Testis (tissue), 3 donors: Measurements from ENCODE around the gene NR3C1. TPM values are rescaled to one million over a fixed set of nuclear protein-coding genes. Genes with fewer than 3 reads are reported as not detected.

Experiments used
- DNase-seq: peaks from one replicate; pipeline ENCODE4 v3.0.0-alpha.2; 2019
- H3K27ac ChIP-seq, 2 donors: fragments of 200-600 bp; sonication (generic); one replicate each; pipeline ENCODE4 v1.5.1; 2019
- H3K27me3 ChIP-seq: fragments of 200-600 bp; sonication (generic); one replicate; pipeline ENCODE4 v1.5.1; 2019
- H3K36me3 ChIP-seq: fragments of 200-600 bp; sonication (generic); one replicate; pipeline ENCODE4 v1.5.1; 2017; ENCODE audit warnings: low read depth; ENCODE audit errors: missing control alignments
- H3K4me1 ChIP-seq: fragments of 200-600 bp; sonication (generic); one replicate; pipeline ENCODE4 v1.5.1; 2019
- H3K4me3 ChIP-seq, 2 donors: fragments of 200-600 bp; sonication (generic); one replicate each; pipeline ENCODE4 v1.5.1; 2017 to 2019
- H3K9me3 ChIP-seq: fragments of 200-600 bp; sonication (generic); one replicate; pipeline ENCODE4 v1.5.1; 2017
- POLR2A ChIP-seq: fragments of 450-650 bp; IDR thresholded peaks from one replicate; pipeline ENCODE4 v1.6.1; 2017; ENCODE audit warnings: antibody characterized with exemption, mild to moderate bottlenecking, moderate library complexity
- WGBS, 2 donors: methylation state at CpG; one replicate each; pipeline ENCODE4 v1.1.5; 2018; 5-methylcytosine and 5-hydroxymethylcytosine counted together
- intact Hi-C: fragments of 100-400 bp; cut with DNase I; formaldehyde crosslinking; loops from one replicate; pipeline ENCODE4 v1.15.1; 2023; ENCODE audit warnings: low total_unique reads
- polyA plus RNA-seq: library from polyadenylated mRNA; stranded (reverse); fragments of 350-450 nt; fragmentation: Illumina TruSeq; extraction: RNeasy Lipid Tissue Mini Kit (QIAGEN cat#74804); gene quantifications from one replicate; pipeline ENCODE4 v1.2.3, GENCODE V29; 2014; ENCODE audit warnings: low read depth, low replicate concordance; ENCODE audit not compliant: insufficient read depth
- total RNA-seq, 2 donors: library from RNA; depleted of rRNA; stranded (reverse); fragments of >200 nt; gene quantifications; one replicate each; pipeline ENCODE4 v1.2.3, GENCODE V29; 2016
- TF ChIP-seq, protein P1 (sequence below), 3 experiments: fragments of 450-650 bp in 2 of 3; fragments of 200-600 bp in 1 of 3; sonication (generic) in 1 of 3; IDR thresholded peaks; one replicate each; pipeline ENCODE4 v1.5.1; 2016 to 2019; ENCODE audit warnings: antibody characterized with exemption in 3 of 3, mild to moderate bottlenecking in 2 of 3, moderate library complexity in 1 of 3

NR3C1 gene
- total and polyA plus RNA-seq, 3 donors from 2014 or later = 33.2 to 37.7 (median 34.3) TPM

- H3K27ac ChIP-seq = no peak overlapping the region
- WGBS, 2 donors = 57 to 68% methylated on average over 1 of the region's 1 CpG
- no peaks in the 10 kb centered on the region for H3K4me1 ChIP-seq
- intact Hi-C loops = no loop called here
- no peaks in the 10 kb centered on the region for H3K27me3 ChIP-seq
- H3K36me3 ChIP-seq = no peaks in the 10 kb centered on the region
- no peaks in the 10 kb centered on the region for H3K9me3 ChIP-seq
- TF ChIP-seq, protein P1, sequence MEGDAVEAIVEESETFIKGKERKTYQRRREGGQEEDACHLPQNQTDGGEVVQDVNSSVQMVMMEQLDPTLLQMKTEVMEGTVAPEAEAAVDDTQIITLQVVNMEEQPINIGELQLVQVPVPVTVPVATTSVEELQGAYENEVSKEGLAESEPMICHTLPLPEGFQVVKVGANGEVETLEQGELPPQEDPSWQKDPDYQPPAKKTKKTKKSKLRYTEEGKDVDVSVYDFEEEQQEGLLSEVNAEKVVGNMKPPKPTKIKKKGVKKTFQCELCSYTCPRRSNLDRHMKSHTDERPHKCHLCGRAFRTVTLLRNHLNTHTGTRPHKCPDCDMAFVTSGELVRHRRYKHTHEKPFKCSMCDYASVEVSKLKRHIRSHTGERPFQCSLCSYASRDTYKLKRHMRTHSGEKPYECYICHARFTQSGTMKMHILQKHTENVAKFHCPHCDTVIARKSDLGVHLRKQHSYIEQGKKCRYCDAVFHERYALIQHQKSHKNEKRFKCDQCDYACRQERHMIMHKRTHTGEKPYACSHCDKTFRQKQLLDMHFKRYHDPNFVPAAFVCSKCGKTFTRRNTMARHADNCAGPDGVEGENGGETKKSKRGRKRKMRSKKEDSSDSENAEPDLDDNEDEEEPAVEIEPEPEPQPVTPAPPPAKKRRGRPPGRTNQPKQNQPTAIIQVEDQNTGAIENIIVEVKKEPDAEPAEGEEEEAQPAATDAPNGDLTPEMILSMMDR (IDR thresholded peaks at IDR 0.05) = no peak
- DNase-seq = no peak
- no peak overlapping the region for H3K4me3 ChIP-seq
Observed at GRCh38 chr5:143274952-143275351, 128.5 kb downstream of the NR3C1 start.

GRCh38 chr5:143271431-143271830 lies 132.1 kb downstream of the NR3C1 start:
- Histone ChIP-seq H3K36me3 (no peaks in the 10 kb centered on the region), H3K9me3 (no peaks in the 10 kb centered on the region), H3K4me1 (no peaks in the 10 kb centered on the region), H3K4me3 (no peak overlapping the region), H3K27me3 (no peaks in the 10 kb centered on the region), H3K27ac (no peak overlapping the region)
- TF ChIP-seq, protein P1 (IDR thresholded peaks at IDR 0.05) = no peak
- TF ChIP-seq POLR2A = no peak
- 86 to 96% methylated on average over 2 of the region's 2 CpGs for WGBS, 2 donors
- no peak for DNase-seq
- intact Hi-C loops = no loop called here

GRCh38 chr5:143268388-143268787 lies 135.1 kb downstream of the NR3C1 start:
- intact Hi-C loops = no loop called here
- TF ChIP-seq, protein P1 (IDR thresholded peaks at IDR 0.05) = no peak
- TF ChIP-seq POLR2A = no peak
- no peaks in the 10 kb centered on the region for H3K9me3 ChIP-seq
- 96 to 97% methylated on average over 2 of the region's 2 CpGs for WGBS, 2 donors
- no peaks in the 10 kb centered on the region for H3K4me1 ChIP-seq
- no peak overlapping the region for H3K27ac ChIP-seq
- no peaks in the 10 kb centered on the region for H3K27me3 ChIP-seq
- no peak overlapping the region for H3K4me3 ChIP-seq
- no peaks in the 10 kb centered on the region for H3K36me3 ChIP-seq
- no peak for DNase-seq

DNA sequence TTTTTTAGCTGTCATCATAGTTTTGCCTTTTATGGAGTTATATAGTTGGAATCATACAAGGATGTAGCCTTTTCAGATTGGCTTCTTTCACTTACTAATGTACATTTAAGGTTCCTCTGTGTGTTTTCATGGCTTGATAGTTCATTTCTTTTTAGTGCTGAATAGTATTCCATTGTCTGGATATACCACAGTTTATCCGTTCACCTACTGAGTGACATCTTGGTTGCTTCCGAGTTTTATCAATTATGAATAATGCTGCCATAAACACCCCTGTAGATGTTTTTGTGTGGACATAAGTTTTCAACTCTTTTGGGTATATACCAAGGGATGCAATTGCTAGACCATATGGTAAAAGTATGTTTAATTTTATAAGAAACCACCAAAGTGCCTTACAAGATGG lies 136.3 kb downstream of the NR3C1 start:
- intact Hi-C loops = no loop called here
- Histone ChIP-seq H3K27ac (no peak overlapping the region), H3K4me1 (no peaks in the 10 kb centered on the region), H3K4me3 (no peak overlapping the region), H3K27me3 (no peaks in the 10 kb centered on the region), H3K36me3 (no peaks in the 10 kb centered on the region), H3K9me3 (no peaks in the 10 kb centered on the region)
- WGBS, 2 donors = 91 to 100% methylated on average over 2 of the region's 2 CpGs
- DNase-seq = no peak
- TF ChIP-seq, protein P1 (IDR thresholded peaks at IDR 0.05) = no peak
- TF ChIP-seq POLR2A = no peak

DNA sequence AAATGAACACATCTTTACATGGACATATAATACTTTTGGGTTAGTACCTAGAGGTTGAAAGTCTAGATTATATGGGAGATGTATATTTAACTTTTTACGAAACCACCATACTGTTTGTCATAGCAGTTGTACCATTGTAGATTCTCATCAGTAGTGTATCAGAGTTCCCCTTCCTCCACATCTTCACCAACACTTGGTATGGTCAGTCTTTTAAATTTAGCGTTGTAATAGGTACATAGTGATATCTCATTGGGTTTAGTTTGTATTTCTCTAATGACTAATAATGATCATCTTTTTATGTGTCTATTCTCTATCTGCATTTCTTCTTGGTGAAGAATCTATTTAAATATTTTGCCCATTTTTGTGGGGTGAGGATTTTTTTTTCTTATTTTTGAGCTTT lies 137.5 kb downstream of the NR3C1 start:
- Histone ChIP-seq H3K4me3 (no peak overlapping the region), H3K27me3 (no peaks in the 10 kb centered on the region), H3K27ac (no peak overlapping the region), H3K36me3 (no peaks in the 10 kb centered on the region), H3K4me1 (no peaks in the 10 kb centered on the region), H3K9me3 (no peaks in the 10 kb centered on the region)
- intact Hi-C loops = no loop called here
- no peak for TF ChIP-seq POLR2A
- WGBS, 2 donors = 91 to 95% methylated on average over 2 of the region's 2 CpGs
- DNase-seq = no peak
